AML-193 (cell line): ENCODE measurements around the gene SH3RF3.

Experiments used
- DNase-seq, 2 experiments: peaks; one replicate each; lab custom pipeline; 2025; lab: John Stamatoyannopoulos, UW

The SH3RF3 gene

GRCh38 chr2:109417701-109418335 lies 288.8 kb downstream of the SH3RF3 start:
- no peak for DNase-seq

- DNase-seq = no peak
These were observed 289.7 kb downstream of the SH3RF3 start for GRCh38 chr2:109418716-109419115.

GRCh38 chr2:109419171-109419756 lies 290.3 kb downstream of the SH3RF3 start:
- DNase-seq = no peak

GRCh38 chr2:109419960-109420370 lies 291.0 kb downstream of the SH3RF3 start:
- DNase-seq = no peak

GRCh38 chr2:109421101-109421500 lies 292.1 kb downstream of the SH3RF3 start:
- DNase-seq = no peak

- no peak for DNase-seq
These were observed 292.6 kb downstream of the SH3RF3 start for GRCh38 chr2:109421642-109422041.

- DNase-seq = no peak
These were observed 293.2 kb downstream of the SH3RF3 start for GRCh38 chr2:109422071-109422757.

GRCh38 chr2:109422758-109423500 lies 293.9 kb downstream of the SH3RF3 start:
- no peak for DNase-seq

- DNase-seq = no peak
These were observed 294.8 kb downstream of the SH3RF3 start for GRCh38 chr2:109423556-109424359.

GRCh38 chr2:109425411-109425810 lies 296.4 kb downstream of the SH3RF3 start:
- no peak for DNase-seq

GRCh38 chr2:109427661-109428091 lies 298.7 kb downstream of the SH3RF3 start:
- no peak for DNase-seq

- no peak for DNase-seq
These were observed 299.3 kb downstream of the SH3RF3 start for GRCh38 chr2:109428281-109428680.

- DNase-seq = no peak
These were observed 300.0 kb downstream of the SH3RF3 start for GRCh38 chr2:109428841-109429566.

- DNase-seq = no peak
These were observed 300.7 kb downstream of the SH3RF3 start for GRCh38 chr2:109429567-109430328.

GRCh38 chr2:109430329-109430636 lies 301.3 kb downstream of the SH3RF3 start:
- no peak for DNase-seq

GRCh38 chr2:109432421-109432820 lies 303.4 kb downstream of the SH3RF3 start:
- DNase-seq = no peak

- DNase-seq = no peak
These were observed 304.5 kb downstream of the SH3RF3 start for GRCh38 chr2:109433486-109433885.

- no peak for DNase-seq
These were observed 304.9 kb downstream of the SH3RF3 start for GRCh38 chr2:109433926-109434325.

- DNase-seq = no peak
These were observed 305.3 kb downstream of the SH3RF3 start for GRCh38 chr2:109434351-109434750.

GRCh38 chr2:109435066-109435690 lies 306.2 kb downstream of the SH3RF3 start:
- no peak for DNase-seq
